ENCODE results near the gene PATJ.

GRCh38 chr1:62068978-62069377 lies 326.7 kb downstream of the PATJ start:
- TF ChIP-seq CTCF (IDR thresholded peaks at IDR 0.05) (no peak), POLR2A (IDR thresholded peaks at IDR 0.05) (no peak)

All from testis (tissue), 2 donors.